Fibroblast of skin of back (primary cell): ENCODE results near the gene CHI3L2.

Source experiments
- DNase-seq: peaks from one replicate; pipeline ENCODE4 v3.0.0-alpha.2; 2013

The CHI3L2 gene

DNA sequence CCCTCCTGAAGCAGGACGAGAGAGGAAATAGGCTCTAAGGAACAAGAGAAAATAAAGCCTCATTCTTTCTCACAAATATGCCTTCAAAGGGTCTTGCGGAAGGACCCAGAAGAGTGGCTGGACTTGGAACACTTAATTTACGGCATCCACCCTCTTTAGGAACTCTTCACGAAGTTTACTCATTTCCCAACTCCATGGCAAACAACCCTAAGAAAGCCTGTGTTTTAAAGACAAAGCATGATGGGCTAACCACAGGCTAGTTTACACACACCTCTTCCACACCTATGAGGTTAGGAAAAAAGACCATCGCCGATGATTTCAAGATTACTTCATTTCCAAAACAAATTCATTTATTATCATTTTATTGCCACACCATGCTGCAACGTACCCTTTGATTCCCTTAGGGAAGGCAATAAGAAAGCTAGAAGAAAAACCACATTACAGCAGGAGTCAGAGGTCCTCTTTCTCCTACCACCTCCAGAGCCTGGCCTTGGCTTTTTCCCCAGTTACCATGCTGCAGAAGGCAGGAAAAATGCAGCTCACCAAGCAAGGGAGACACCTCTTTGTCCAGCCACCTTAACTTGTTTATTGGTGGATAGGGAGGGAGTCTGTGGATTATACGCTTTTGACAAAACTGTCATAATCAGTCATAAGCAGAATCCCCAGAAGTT is 29.6 kb downstream of the CHI3L2 start:
- no peak for DNase-seq

DNA sequence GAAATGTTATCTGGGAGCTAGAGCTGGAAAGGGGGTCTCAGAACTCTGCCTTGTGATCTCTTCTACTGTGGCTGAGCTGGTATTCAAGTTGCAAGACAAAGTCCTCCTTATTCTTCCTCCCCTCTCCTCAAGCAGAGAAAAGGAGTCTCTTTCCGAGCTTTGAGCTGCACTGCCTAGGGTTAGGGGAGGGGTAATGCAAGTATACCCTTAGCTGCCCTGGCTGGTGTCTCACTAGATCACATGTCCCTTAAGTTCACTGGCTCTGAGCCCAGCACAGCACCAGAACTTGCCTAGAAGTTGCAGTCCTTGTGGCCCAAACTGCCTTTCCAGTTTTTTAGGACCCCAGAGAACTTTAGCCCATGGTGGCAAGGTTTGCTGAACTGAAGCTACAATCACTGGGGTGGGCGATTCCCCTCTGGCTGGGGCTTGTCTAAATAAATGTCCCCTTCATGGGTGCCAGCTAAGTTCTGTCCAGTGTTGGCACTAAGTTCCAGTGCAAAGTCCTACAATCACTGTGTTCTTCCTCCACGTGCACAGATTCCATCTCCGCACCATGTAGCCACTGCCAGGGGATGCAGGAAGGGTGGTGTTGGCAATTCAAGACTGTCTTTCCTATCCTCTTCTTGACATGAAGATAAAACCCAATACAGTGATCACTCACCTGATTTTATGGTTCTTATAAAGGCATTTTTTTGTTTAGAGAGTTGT is 40.4 kb downstream of the CHI3L2 start:
- no peak for DNase-seq

DNA sequence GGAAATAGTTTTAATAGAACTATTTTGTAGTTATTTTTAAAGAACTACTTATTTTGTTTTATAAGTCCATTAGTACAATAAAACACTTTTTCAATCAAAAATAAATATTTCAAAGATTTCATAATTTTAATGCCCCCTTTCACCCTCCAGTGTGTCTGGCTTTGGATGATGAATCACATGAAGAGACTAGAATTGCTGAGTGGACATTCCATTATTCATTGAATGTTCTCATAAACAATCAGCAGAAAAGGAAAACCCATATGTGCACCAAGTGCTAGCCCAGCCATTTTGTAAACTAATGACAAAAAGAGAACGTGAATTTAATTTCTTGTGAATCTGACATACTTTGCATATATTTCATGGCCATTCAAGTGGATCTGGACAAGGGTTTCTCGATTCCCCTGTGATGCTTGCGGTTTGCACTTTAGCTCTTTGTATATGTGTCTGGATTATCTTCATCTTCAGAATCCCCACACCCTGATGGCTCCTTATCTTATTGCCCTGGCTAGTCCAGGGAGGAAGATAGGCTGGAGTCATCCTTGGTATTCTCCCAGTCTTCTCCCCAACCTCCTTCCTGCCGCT is 42.4 kb downstream of the CHI3L2 start:
- no peak for DNase-seq

DNA sequence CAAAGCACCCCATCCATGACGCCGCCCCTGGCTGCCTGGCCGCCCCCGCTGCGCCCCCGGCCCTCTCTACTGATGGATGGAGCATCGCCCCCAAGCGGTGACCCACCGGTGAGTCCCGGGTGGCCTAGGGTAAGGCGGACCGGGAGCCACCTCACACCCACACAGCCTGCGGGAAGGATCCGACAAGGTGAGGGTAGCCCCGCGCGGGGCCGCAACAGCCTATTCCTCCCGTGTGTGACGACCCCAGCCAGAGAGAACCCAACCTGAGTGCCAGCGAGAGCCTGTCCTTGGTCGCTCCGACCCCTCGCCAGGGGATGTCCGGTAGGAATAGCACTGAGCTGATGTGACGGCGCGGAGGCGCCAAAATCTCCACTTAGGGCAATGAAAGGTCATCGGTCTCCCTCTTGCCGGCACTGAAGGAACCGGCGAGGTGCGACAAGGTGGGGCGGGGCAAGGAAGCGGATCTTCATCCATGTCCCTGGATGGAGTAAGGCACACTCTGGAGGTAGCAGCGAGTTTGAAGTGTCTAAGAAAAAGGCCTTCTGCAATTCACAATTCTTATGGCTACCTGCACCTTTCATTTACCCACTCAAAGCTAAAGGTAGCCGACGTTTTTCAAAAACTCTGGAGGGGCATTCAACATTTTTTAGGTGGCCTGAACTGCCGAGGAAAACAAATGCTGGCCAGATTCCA is 43.4 kb downstream of the CHI3L2 start:
- no peak for DNase-seq

DNA sequence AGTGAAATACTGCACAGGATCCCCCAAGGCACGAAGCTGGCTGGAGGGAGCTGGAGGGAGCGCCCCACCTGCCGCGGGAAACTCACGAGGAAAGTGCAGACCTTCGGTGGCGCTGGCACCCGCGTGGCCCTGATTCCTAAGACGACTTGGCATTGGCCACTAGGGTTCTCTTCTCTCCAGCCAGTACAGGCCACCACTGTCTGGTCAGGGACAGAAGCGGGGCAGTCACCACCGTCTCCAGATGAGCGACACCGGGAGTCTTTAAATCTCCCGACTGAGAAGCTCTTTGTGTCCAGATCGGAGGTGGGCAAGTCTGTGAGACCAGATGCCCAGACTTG is 43.9 kb downstream of the CHI3L2 start:
- DNase-seq, result no peak

DNA sequence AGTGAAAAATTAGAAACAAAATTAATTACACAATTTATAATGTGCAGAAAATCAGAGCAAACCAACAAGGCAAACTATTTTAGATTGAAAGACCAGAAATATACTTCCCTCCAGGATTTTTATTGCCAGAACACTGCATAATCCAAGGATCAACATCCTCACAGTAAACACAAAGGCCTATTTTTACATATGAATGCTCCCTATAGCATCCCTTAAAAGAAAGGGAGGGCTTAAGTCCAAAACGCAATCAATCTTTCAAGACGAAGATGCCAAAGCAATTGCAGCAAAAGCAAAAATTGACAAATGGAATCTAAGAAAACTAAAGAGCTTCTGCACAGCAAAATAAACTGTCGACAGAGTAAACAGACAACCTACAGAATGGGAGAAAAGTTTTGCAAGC is 44.6 kb downstream of the CHI3L2 start:
- no peak for DNase-seq

DNA sequence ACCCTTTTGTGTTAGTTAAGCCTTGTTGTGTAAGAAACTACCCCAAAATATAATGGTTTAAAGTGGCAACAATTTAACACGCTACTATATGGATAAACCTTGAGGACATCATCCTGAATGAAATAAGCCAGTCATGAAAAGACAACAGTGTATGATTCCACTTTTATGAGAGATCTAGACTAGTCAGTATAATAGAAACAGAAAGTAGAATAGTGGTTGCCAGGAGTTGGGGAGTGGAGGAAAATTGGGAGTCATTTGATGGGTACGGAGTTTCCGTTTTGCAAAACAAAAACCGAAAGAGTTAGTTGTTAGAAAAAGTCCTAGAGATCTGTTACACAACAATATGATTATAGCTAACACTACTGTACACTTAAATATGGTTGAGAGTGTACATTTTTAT is 47.1 kb downstream of the CHI3L2 start:
- DNase-seq, result no peak

DNA sequence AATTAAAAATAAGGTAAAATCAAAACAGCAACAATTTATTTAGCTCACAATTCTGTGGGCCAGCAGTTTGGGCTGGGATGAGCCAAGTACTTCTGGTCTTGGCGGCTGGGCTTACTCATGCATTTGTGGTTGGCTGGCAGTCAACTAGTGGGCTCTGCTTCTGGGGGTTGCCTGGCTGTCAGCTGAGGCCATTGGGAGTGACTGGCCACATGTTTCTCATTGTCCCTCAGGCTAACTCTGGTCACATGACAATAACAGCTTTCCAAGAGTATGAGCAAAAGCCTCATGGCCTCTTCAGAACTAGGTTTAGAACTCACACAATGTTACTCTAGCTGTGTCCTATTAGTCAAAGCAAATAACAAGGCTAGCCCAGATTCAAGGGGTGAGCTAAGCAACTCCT is 47.6 kb downstream of the CHI3L2 start:
- DNase-seq, result peak; percentile 26

DNA sequence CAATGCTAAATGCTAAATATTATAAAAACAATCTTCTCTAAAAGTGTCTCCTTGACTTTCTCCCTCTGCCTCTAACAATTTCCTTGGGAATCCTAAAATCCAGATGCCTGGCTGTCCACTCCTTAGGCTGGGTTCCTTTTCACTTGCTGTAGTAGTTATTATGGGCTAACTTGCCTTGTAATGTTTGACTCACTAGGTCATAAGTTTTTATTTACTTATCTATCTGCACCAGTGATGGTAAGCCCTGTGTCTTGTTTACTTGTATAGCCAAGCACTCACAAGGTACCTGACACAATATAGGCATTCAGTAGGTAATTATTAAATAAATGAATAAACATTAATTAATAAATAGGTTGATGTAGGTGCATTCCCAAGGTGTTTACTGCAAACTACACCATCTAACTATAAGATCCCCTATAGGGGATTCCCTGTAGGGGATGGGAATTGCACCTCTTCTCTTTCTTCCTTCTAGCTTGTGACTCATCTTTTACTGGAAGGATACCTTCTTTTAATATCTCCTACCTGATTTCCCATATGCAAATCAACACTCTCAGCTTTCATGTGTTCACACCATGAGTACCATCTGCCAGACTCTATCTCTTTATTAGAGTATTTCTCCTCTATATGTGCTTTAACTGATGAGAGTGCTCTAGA is 48.4 kb downstream of the CHI3L2 start:
- no peak for DNase-seq

DNA sequence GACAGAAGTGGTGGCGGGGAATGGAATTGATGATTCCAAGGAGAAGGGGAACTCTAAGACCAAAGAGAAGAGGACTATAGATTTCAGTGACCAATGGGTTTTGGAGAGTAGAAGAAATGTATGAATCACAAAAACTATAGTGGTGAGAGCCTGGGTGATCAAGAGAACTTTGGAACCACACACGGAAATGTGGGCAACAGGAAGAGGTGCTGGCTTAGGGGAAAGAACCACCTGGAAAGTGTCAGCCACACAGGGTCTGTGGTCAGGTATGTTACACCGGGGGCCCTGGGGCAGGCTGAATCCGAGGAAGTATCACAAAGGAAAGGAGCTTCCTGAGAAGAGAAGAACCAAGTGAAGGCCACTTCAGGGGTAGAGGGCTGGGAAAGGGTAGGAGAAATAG is 51.6 kb downstream of the CHI3L2 start:
- DNase-seq, result no peak

DNA sequence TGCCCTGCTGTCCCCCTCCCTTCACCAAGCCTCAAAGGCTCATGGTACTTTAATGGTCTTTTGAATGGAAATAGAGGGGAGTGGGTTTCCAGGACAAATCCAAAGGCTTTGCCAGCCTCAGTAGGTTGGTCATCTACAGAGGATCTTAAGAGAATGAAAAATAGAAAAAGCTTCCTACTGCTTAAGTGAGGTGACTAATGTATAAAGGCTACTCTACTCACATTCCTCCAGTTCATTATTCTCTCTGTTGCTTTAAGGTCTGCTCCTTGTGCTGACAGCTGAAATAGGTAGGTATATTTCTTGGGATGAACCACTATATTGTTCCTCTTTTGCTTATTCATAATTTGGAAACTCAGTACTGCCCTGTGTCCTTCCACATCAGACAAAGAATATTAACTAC is 52.8 kb downstream of the CHI3L2 start:
- DNase-seq, result no peak

DNA sequence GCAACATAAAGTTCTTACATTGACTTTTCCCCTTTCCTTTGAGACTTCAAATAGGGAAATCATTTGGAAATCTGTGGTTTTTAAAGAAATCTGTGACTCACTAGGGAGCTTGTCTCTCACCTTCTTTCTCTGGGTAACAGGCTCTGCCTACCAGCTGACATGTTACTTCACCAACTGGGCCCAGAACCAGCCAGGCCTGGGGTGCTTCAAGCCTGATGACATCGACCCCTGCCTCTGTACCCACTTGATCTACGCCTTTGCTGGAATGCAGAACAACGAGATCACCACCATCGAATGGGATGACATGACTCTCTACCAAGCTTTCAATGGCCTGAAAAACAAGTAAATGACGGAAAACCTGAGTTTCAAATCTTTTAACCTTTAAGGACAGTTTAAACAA is 53.9 kb downstream of the CHI3L2 start:
- no peak for DNase-seq

DNA sequence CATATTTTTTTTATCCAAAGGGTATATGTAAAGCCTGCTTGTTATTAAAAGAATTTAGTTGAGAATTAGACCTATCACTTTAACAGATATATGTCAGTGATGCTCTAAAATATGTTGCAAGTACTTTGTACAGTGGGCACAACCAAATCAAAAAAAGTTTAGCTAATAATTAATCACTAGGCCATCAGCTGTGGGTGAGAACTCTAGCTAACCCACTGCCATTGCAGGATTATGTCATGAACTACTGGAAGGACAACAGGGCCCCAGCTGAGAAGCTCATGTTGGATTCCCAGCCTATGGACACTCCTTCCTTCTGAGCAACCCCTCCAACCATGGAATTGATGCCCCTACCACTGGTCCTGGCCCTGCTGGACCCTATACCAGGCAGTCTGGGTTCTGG is 56.3 kb downstream of the CHI3L2 start:
- DNase-seq, result no peak

DNA sequence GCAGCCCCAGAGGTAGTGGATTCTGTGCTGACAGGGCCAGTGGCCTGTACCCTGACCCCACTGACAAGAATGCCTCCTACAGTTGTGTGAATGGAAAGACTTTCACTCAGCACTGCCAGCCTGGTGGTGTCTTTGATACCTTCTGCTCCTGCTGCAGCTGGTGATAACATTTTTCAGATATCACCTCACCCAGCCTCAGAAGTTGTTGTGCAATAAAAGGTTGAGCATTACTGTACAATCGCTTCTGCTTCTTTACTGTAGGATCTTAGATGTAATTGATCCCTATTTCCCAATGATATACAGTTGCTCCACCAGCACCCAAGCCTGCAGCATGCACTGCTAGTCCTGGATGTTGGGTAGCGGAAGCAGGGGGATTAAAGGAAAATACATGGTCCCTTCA is 58.4 kb downstream of the CHI3L2 start:
- no peak for DNase-seq

DNA sequence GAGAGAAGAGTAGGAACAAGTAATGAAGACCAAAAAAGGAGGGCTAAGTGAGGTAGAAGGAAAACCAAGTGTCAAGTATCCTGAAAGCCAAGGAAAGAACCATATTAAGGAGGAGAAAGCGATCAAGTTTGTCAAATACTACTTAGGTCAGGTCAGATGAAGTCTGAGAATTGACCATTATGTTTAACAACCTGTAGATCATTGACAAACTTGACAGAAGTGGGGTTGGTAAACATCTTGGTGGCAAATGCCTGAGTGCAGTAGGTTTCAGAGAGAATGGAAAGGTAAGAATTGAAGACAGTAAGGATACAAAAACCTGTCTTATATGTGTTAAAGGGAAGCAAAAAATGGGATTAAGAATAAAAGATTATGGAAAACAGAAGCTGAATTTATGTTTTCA is 59.4 kb downstream of the CHI3L2 start:
- DNase-seq, result no peak

DNA sequence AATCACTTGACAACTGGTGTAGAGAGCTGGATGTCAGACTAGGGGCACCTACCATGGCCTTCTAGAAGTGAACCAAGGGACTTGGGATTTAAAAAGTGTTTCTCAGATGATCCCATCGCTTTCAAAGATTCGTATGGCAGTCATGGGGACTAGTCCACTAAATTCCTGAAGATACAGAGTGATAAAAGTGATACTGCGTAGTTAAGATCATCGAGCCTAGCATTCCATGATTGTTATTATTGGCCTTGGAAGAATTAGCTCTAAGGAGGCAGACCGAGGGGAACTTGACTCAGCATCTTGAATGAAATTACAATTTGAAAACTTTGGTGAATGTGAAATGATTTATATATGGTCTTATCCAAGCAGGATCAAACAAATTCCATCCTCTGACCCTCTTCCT is 61.9 kb downstream of the CHI3L2 start:
- DNase-seq, result no peak

DNA sequence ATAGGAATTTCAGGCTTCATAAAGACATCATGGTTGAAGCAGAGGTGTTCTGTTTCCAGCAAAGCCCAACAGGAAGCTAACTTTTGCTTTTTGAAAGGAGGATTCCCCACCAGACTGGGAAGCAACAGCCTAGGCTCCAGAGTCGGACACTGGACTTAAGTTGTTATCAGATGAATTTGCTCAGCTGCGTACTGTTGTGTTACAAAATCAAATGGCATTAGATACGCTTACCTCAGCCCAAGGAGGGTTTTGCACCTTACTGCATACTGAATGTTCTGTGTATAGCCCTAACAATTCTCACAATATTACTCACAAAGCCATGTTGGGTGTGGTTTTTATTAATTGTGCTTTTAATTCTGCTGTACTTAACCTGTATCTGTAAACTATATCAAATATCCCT is 62.6 kb downstream of the CHI3L2 start:
- no peak for DNase-seq

DNA sequence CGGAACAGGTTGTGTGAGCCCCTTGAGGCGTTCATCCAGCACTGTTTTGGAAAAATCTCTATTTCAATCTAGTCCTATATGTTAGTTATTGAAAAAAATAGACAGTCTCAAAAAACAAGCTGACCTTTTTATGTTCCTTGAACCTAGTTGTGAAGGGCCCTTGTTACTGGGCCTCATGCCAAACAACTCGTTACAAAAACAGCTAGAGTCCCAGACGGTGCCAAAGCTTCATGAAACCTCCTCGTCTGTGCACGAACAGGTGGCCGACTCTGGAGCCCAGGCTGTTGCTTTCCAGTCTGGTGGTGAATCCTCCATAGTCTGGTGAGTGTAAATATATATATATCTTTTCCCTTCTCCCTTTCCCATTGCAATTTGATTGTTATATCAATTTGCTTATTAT is 63.1 kb downstream of the CHI3L2 start, which contains the start of gene CHIA:
Gene CHIA (plus strand): TSS at position 222 of the 400 bp plus-strand sequence. CDS start 19,617 bp downstream, outside the sequence.
- no peak for DNase-seq
